MCF 10A (cell line): ENCODE results near the gene GUK1. TPM values are rescaled to one million over a fixed set of nuclear protein-coding genes. Genes with fewer than 3 reads are reported as not detected.
"Not testable (repeated sequence)": the region's sequence is repeated elsewhere in the genome, so short reads cannot be mapped to it uniquely, and the experiment has no call there.

Source experiments
- BruUV-seq: library from RNA; stranded (reverse); fragments of 400-500 nt; replicated peaks from 2 replicates; lab custom pipeline; 2021; lab: Mats Ljungman, UMichigan
- CTCF ChIA-PET: fragments of 300-600 bp; sonication (Branson Sonifier 250); formaldehyde crosslinking; extraction: SDS; loops from one replicate; lab custom pipeline; 2021; ENCODE audit warnings: antibody characterized with exemption, inconsistent platforms; lab: Yijun Ruan, JAX
- POLR2A ChIA-PET: fragments of 300-600, 350-650 bp; sonication (Branson Sonifier 250); formaldehyde crosslinking; extraction: SDS; loops from one replicate; lab custom pipeline; 2020; ENCODE audit warnings: antibody characterized with exemption, inconsistent platforms; lab: Yijun Ruan, JAX
- DNase-seq: peaks from one replicate; pipeline ENCODE4 v3.0.0-alpha.2; 2018; ENCODE audit not compliant: unreplicated experiment
- H3K27ac Mint-ChIP-seq: one replicate; pipeline ENCODE4 v1.8.0; 2022; ENCODE audit warnings: mild to moderate bottlenecking, low read depth, mixed read lengths; ENCODE audit not compliant: unreplicated experiment
- H3K27me3 Mint-ChIP-seq: one replicate; pipeline ENCODE4 v1.8.0; 2022; ENCODE audit warnings: mixed read lengths; ENCODE audit not compliant: insufficient read depth, unreplicated experiment
- H3K36me3 Mint-ChIP-seq: one replicate; pipeline ENCODE4 v1.8.0; 2022; ENCODE audit warnings: mild to moderate bottlenecking, moderate library complexity, mixed read lengths; ENCODE audit not compliant: insufficient read depth, unreplicated experiment
- H3K4me1 Mint-ChIP-seq: one replicate; pipeline ENCODE4 v1.8.0; 2022; ENCODE audit warnings: mixed read lengths; ENCODE audit not compliant: insufficient read depth, unreplicated experiment
- H3K4me3 Mint-ChIP-seq: one replicate; pipeline ENCODE4 v1.8.0; 2022; ENCODE audit warnings: mild to moderate bottlenecking, moderate library complexity, mixed read lengths; ENCODE audit not compliant: unreplicated experiment
- H3K9me3 Mint-ChIP-seq: one replicate; pipeline ENCODE4 v1.8.0; 2022; ENCODE audit warnings: mixed read lengths; ENCODE audit not compliant: unreplicated experiment
- intact Hi-C: fragments of 100-400 bp; cut with micrococcal nuclease; formaldehyde crosslinking; loops from 2 replicates; pipeline ENCODE4 v1.14.1; 2022
- total RNA-seq: library from RNA; stranded (reverse); gene quantifications from 2 replicates; pipeline ENCODE4 v1.2.3, GENCODE V29; 2022
- TF ChIP-seq, protein P1 (sequence below): fragments of 200-600 bp; IDR thresholded peaks from one replicate; pipeline ENCODE4 v1.8.0; 2022; ENCODE audit warnings: antibody characterized with exemption, mild to moderate bottlenecking; ENCODE audit not compliant: unreplicated experiment

GUK1 gene
- total RNA-seq, 1 experiment from 2014 or later = 495 TPM

DNA sequence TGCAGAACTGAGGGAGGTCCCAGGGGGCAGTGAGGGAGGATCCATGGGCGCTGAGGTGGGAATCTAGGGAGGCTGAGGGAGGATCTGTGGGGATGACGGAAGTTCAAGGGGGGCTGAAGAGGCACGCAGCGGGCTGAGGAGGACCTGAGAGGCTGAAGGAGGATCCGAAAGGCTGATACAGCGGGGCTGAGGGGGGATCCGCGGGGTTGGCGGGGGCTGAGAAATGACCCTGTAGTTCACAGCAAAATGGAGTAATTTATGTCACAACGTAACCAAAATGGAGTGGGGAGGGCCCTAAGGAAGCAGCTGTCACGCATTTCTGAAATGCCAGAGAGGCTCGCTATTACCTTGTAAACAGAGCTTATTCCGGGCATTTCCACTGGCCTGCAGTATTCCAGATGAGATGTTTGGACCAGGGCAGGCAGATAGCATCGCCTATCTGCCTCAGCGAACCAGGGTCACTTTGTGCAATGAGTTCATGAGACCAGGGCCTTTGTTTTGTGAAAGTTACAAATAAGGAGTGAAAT lies 30.1 kb upstream of the GUK1 start:
- peak overlapping the region; percentile 95 for H3K4me3 Mint-ChIP-seq
- CTCF ChIA-PET = interaction anchor here (0.5 to 3.9 kb wide), 16 partner anchors 9 to 1441 kb away, joined by 3 to 26 read pairs (median 6); partner anchors contain the start of gene IBA57
- TF ChIP-seq, protein P1, sequence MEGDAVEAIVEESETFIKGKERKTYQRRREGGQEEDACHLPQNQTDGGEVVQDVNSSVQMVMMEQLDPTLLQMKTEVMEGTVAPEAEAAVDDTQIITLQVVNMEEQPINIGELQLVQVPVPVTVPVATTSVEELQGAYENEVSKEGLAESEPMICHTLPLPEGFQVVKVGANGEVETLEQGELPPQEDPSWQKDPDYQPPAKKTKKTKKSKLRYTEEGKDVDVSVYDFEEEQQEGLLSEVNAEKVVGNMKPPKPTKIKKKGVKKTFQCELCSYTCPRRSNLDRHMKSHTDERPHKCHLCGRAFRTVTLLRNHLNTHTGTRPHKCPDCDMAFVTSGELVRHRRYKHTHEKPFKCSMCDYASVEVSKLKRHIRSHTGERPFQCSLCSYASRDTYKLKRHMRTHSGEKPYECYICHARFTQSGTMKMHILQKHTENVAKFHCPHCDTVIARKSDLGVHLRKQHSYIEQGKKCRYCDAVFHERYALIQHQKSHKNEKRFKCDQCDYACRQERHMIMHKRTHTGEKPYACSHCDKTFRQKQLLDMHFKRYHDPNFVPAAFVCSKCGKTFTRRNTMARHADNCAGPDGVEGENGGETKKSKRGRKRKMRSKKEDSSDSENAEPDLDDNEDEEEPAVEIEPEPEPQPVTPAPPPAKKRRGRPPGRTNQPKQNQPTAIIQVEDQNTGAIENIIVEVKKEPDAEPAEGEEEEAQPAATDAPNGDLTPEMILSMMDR = no peak
- POLR2A ChIA-PET = interaction anchor here (0.5 to 10.8 kb wide), 20 partner anchors 11 to 1508 kb away, joined by 3 to 128 read pairs (median 6); partner anchors contain the start of genes ARF1, GUK1 and IBA57
- peaks cover 19% of the 10 kb centered on the region for H3K36me3 Mint-ChIP-seq
- H3K27me3 Mint-ChIP-seq = no peaks in the 10 kb centered on the region
- H3K9me3 Mint-ChIP-seq = no peaks in the 10 kb centered on the region
- intact Hi-C loops = loop anchor here (1.0 to 10.0 kb wide), 3 partner anchors 30 to 625 kb away; partner anchors contain the start of gene GUK1
- DNase-seq = no peak
- BruUV-seq = no TSS peak
- H3K4me1 Mint-ChIP-seq = peaks cover 8% of the 10 kb centered on the region
- H3K27ac Mint-ChIP-seq = peak overlapping the region; percentile 92

DNA sequence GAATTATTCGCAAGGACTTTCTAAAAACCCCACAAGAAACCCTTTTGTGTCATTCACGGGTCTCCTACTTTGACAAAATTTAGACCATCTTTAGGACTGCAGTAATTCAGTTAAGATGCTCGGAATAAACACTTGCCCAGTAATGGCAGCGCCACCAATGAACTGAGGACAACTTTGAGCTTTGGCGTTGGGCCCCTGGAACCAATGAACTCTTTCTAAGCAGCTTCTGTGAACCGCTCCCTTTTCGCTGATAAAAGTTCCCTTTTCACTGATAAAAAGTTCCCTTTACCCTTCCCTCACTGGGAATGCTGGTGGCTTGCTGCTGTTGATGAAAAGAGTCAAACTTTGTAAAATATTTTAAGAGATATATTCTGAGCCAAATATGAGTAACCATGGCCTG lies 29.5 kb upstream of the GUK1 start:
- TF ChIP-seq, protein P1 = no peak
- CTCF ChIA-PET = interaction anchor here (0.9 to 3.9 kb wide), 8 partner anchors 9 to 112 kb away, joined by 4 to 26 read pairs (median 8); partner anchors contain the start of gene IBA57
- peaks cover 15% of the 10 kb centered on the region for H3K36me3 Mint-ChIP-seq
- TSS peak; percentile 36 for BruUV-seq
- DNase-seq = no peak
- H3K27me3 Mint-ChIP-seq = no peaks in the 10 kb centered on the region
- peak overlapping the region; percentile 95 for H3K4me3 Mint-ChIP-seq
- H3K27ac Mint-ChIP-seq = no peak overlapping the region
- POLR2A ChIA-PET = interaction anchor here (0.7 to 10.8 kb wide), 12 partner anchors 11 to 371 kb away, joined by 3 to 128 read pairs (median 20); partner anchors contain the start of genes ARF1, GUK1 and IBA57
- peaks cover 8% of the 10 kb centered on the region for H3K4me1 Mint-ChIP-seq
- H3K9me3 Mint-ChIP-seq = no peaks in the 10 kb centered on the region
- intact Hi-C loops = no loop called here

DNA sequence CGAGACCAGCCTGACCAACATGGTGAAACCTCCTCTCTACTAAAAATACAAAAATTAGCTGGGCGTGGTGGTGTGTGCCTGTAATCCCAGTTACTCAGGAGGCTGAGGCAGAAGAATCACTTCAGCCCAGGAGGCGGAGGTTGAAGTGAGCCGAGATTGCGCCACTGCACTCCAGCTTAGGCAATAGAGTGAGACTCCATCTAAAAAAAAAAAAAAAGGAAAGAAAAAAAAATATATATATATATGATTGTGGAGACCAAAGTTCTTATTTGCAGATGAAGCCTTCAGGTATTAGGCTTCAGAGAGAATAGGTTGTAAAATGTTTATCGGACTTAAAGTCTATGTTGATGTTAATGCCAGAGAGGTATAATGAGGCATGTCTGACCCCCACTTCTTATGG lies 28.8 kb upstream of the GUK1 start:
- CTCF ChIA-PET = interaction anchor here (0.7 to 3.9 kb wide), 7 partner anchors 15 to 390 kb away, joined by 3 to 24 read pairs (median 7); partner anchors contain the start of gene IBA57
- H3K9me3 Mint-ChIP-seq, H3K36me3 Mint-ChIP-seq, BruUV-seq, H3K27ac Mint-ChIP-seq, intact Hi-C loops, H3K27me3 Mint-ChIP-seq, DNase-seq, H3K4me1 Mint-ChIP-seq, H3K4me3 Mint-ChIP-seq: not testable (repeated sequence)
- POLR2A ChIA-PET = interaction anchor here (0.7 to 10.8 kb wide), 5 partner anchors 10 to 213 kb away, joined by 3 to 128 read pairs (median 42); partner anchors contain the start of genes ARF1, GUK1 and IBA57

DNA sequence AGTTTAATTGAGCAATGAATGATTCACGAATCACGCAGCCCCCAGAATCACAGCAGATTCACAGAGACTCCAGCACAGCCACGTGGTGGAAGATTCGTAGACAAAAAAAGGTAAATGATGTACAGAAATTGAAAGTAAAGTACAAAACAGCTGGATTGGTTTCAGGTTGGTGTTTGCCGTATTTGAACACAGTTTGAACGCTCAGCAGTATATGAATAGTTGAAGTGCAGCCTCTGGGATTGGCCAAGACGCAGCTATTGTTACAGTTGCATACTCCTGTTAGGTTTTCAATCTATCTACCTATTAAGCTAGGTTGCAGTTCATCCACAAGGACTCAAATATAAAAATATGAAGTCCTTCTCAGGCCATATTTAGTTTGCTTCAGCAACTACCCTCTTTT lies 27.9 kb upstream of the GUK1 start:
- no peaks in the 10 kb centered on the region for H3K27me3 Mint-ChIP-seq
- no peaks in the 10 kb centered on the region for H3K9me3 Mint-ChIP-seq
- peaks cover 8% of the 10 kb centered on the region for H3K4me1 Mint-ChIP-seq
- H3K27ac Mint-ChIP-seq = no peak overlapping the region
- BruUV-seq = no TSS peak
- DNase-seq = no peak
- H3K36me3 Mint-ChIP-seq = peaks cover under 1% of the 10 kb centered on the region
- POLR2A ChIA-PET = interaction anchor here (0.6 to 10.8 kb wide), 5 partner anchors 9 to 329 kb away, joined by 3 to 128 read pairs (median 4); partner anchors contain the start of gene ARF1
- TF ChIP-seq, protein P1 = no peak
- CTCF ChIA-PET = interaction anchor here (0.6 to 3.9 kb wide), 6 partner anchors 19 to 1707 kb away, joined by 3 to 10 read pairs (median 4); no protein-coding TSS in a partner anchor
- intact Hi-C loops = no loop called here
- no peak overlapping the region for H3K4me3 Mint-ChIP-seq
